Aorta (tissue), 5 donors: ENCODE results near the gene ANO7. TPM values are rescaled to one million over a fixed set of nuclear protein-coding genes. Genes with fewer than 3 reads are reported as not detected.

ENCODE experiments used
- ATAC-seq: fragments of 200-7000 bp; cut with Tn5 transposase; one replicate; pipeline ENCODE4 v1.9.1; 2022; ENCODE audit warnings: moderate library complexity; ENCODE audit not compliant: low FRiP score
- DNase-seq, 2 donors: peaks; one replicate each; pipeline ENCODE4 v3.0.0-alpha.2; 2020
- H3K27ac ChIP-seq, 2 donors: one replicate each; pipeline ENCODE4 v1.5.1; 2013; ENCODE audit warnings: low read length in 2 of 2, mild to moderate bottlenecking in 2 of 2, moderate library complexity in 2 of 2, control low read depth in 1 of 2, inconsistent platforms in 1 of 2, low read depth in 1 of 2
- H3K27me3 ChIP-seq, 2 donors: one replicate each; pipeline ENCODE4 v1.6.1; 2013; ENCODE audit warnings: control low read depth in 1 of 2, low read length in 1 of 2, mild to moderate bottlenecking in 1 of 2, moderate library complexity in 1 of 2; ENCODE audit not compliant: insufficient read depth in 2 of 2, control insufficient read depth in 1 of 2
- H3K36me3 ChIP-seq, 2 donors: one replicate each; pipeline ENCODE4 v1.6.1; 2013; ENCODE audit warnings: control low read depth in 1 of 2, low read length in 1 of 2, mild to moderate bottlenecking in 1 of 2; ENCODE audit not compliant: insufficient read depth in 2 of 2, control insufficient read depth in 1 of 2
- H3K4me1 ChIP-seq, 2 donors: one replicate each; pipeline ENCODE4 v1.6.1; 2013; ENCODE audit warnings: low read length in 2 of 2, control low read depth in 1 of 2, mild to moderate bottlenecking in 1 of 2, moderate library complexity in 1 of 2; ENCODE audit not compliant: insufficient read depth in 2 of 2, control insufficient read depth in 1 of 2
- H3K4me3 ChIP-seq, 2 donors: one replicate each; pipeline ENCODE4 v1.5.1; 2013; ENCODE audit warnings: low read length in 2 of 2, control low read depth in 1 of 2, mild to moderate bottlenecking in 1 of 2
- H3K9me3 ChIP-seq: one replicate; pipeline ENCODE4 v1.6.1; 2013; ENCODE audit warnings: mild to moderate bottlenecking, low read length; ENCODE audit not compliant: control insufficient read depth
- WGBS, 2 donors: extraction: QIAGEN DNeasy Blood & Tissue Kit; methylation state at CpG; one replicate each; pipeline ENCODE4 v1.1.7; 2013; 5-methylcytosine and 5-hydroxymethylcytosine counted together
- intact Hi-C, 2 donors: fragments of 100-400 bp; cut with DNase I; formaldehyde crosslinking; loops; one replicate each; pipeline versions ENCODE4 v1.14.2 to v1.15.0; 2022
- polyA plus RNA-seq, 2 donors: library from polyadenylated mRNA; stranded (reverse); fragments of 200-250 nt; gene quantifications; one replicate each; pipeline ENCODE4 v1.2.3, GENCODE V29; 2013
- total RNA-seq, 2 donors: library from RNA; stranded (reverse); fragmentation: NEBNext Ultra II Directional; extraction: Animal tissue kit (Norgen Biotek cat#: 25700); gene quantifications; one replicate each; pipeline ENCODE4 v1.2.1, GENCODE V29; 2021
- donor health status: healthy with polysubstance abuse.
- donor health status: Bipolar disorder and iron deficiency.
- donor health status: DM: no; HTN: no; CAD: no.
- donor health status: DM: no; HTN: no; CAD: no.
- donor health status: DM: yes; HTN: yes; CAD: no.

ANO7 gene
- total and polyA plus RNA-seq, 4 donors, result 1.2 to 5.4 (median 2.9) TPM; not detected in 1

DNA sequence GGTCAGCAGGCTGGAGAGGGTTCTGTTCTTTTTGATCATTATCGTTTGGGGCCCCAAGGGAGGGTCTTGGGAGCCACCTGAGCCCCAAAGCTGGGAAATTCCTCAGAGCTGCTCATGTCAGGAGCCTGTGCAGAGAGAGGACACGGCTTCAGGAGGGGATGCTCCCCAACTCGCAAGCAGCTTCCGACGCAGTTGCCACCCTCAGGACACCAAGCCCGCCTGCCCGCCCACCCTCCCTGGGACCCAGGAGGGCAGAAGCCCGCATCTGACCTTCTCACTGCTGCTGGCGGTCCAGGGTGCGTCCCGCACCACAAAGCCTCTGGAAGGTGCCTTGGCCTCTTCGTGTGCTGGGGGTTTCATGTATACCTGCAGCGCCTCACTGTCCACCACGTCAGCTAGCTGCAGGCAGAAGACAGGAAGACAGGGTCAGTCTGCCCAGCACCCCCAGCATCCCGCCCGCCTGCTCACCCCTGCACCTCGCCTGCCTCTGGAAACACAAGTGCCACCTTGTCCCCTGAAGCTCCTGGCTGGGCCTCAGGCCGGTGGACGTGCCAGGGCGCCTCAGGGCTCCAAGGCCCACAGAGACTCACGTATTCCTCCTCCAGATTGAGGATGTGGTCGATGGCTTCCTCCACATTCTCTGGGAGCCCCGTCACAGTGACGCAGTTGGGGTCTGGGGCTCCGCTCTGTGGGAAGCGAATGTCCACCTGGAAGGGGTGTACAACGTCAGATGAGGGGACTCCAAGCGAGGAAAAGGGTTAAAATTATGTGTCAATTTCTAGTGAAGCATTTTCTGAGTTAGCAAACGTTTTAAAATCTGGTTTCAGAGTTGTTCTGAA lies 41.3 kb downstream of the ANO7 start:
- intact Hi-C loops, result loop anchor here in 1 of 2 donors (10.0 kb wide), 1 partner anchor 375 kb away; no protein-coding TSS in a partner anchor
- ATAC-seq, result no peak
- Histone ChIP-seq H3K36me3 (peaks cover 4 to 24% of the 10 kb centered on the region in 2 donors), H3K27ac (no peak overlapping the region), H3K9me3 (no peaks in the 10 kb centered on the region), H3K4me3 (no peak overlapping the region), H3K27me3 (no peaks in the 10 kb centered on the region), H3K4me1 (no peaks in the 10 kb centered on the region)
- peak; percentile 32 to 57 for DNase-seq
- 89 to 90% methylated on average over 29 of the region's 29 CpGs for WGBS, 2 donors

DNA sequence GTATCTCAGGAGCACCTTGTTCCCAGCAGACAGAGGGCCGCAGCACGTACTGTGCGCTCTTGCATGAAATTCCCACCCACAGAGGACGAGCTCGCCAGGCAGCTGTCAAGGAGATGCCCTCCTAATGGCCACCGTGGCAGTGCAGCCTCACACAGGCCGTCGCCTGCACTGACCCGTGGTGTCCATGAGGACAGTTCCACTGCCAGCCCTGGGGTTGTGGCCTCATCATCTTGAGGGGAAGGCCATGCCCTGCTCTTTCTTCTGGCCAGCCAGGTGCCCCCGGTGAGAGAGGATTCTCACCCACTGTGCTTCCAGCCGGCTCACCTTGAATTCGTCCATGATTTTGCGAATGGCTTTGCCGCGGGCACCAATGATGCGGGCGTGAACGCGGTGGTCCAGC lies 42.0 kb downstream of the ANO7 start:
- no peak overlapping the region for H3K27ac ChIP-seq
- no peaks in the 10 kb centered on the region for H3K27me3 ChIP-seq
- H3K4me3 ChIP-seq, result no peak overlapping the region
- DNase-seq (peak; percentile 35 to 60), ATAC-seq (no peak)
- no peaks in the 10 kb centered on the region for H3K9me3 ChIP-seq
- H3K4me1 ChIP-seq, result no peaks in the 10 kb centered on the region
- peaks cover 4 to 30% of the 10 kb centered on the region in 2 donors for H3K36me3 ChIP-seq
- intact Hi-C loops, result no loop called here
- WGBS, 2 donors, result 92% methylated on average over 19 of the region's 19 CpGs

DNA sequence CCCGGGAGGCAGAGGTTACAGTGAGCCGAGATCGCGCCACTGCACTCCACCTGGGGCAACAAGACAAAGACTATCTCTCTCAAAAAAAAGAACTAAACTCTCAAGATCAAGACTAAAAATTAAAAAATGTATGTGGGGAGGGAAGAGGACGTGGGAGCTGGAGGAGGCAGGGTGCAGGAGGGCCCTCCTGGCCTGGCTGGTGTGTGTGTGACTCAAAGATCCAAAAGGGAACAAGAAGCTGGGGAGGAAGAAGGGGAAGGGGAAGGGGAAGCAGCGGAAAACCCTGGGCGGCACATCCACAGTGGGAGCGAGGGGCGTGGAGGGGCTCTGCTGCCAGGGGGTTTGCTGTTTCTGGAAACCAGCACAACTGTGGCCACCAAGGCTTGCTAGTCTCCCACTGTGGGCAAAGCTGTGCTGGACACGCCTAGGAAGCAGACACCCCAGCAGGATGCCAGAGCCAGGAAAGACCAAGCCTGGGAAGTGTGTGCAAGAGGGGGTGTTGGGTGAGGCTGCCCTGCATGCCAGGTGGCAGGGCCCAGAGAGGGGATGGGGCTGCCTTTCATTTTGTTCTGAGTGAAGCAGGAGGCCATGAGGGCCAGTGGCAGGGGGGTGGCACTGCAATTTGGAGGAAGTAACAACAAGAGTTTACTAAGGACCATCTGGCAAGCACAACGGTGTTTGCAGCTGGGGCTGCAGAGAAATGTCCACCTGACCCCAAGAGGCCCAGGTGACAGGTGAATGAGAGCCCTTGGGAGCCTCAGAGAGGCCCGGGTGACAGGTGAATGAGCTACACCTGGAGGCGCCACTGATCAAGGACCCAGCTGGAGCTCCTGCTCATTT lies 44.5 kb downstream of the ANO7 start:
- H3K36me3 ChIP-seq, result peaks cover 6 to 37% of the 10 kb centered on the region in 2 donors
- no peaks in the 10 kb centered on the region for H3K27me3 ChIP-seq
- intact Hi-C loops, result no loop called here
- H3K4me1 ChIP-seq, result no peaks in the 10 kb centered on the region
- H3K9me3 ChIP-seq, result no peaks in the 10 kb centered on the region
- DNase-seq (peak in 1 of 2 donors; percentile 45), ATAC-seq (no peak)
- no peak overlapping the region for H3K4me3 ChIP-seq
- WGBS, 2 donors, result 83 to 87% methylated on average over 13 of the region's 13 CpGs
- H3K27ac ChIP-seq, result no peak overlapping the region

DNA sequence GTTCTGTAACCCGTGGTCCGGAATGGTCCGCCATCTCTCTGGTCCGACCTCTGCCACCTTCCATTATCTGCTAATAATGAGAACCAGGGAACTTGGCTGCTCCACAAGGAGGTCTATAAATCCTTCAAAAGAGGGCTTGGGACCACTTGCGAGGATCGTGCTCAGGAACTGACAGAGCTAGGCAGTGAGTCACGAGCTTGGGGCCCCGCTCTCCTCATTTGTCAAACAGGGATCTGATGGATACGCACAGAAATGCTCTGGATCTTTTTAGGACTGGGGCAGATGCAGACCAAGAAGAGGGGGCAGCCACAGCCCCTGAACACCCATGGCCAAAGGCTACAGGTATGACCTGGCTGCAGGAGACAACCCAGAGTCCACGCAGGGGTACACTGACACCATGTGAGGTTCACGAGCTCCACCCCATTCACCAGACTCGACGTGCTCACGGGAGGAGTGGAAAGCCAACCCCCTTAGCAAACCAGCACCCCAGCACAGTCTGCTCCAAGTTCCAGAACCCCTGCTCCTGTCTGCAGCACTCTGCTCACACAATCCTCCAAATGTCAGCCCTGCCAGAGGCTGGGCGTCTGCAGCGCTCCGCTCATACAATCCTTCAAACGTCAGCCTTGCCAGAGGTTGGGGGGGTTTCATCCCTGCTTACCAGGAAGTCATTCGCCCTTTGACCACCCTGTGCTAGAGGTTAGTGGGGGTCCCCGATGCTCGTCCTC lies 45.8 kb downstream of the ANO7 start:
- Histone ChIP-seq H3K4me1 (no peaks in the 10 kb centered on the region), H3K36me3 (peaks cover 12 to 34% of the 10 kb centered on the region in 2 donors), H3K27me3 (no peaks in the 10 kb centered on the region), H3K9me3 (no peaks in the 10 kb centered on the region), H3K4me3 (no peak overlapping the region), H3K27ac (no peak overlapping the region)
- DNase-seq (peak in 1 of 2 donors; percentile 22), ATAC-seq (no peak)
- WGBS, 2 donors, result 75 to 76% methylated on average over 21 of the region's 21 CpGs
- intact Hi-C loops, result no loop called here

- peaks cover 17 to 34% of the 10 kb centered on the region in 2 donors for H3K36me3 ChIP-seq
- WGBS, 2 donors, result 72 to 76% methylated on average over 26 of the region's 26 CpGs
- intact Hi-C loops, result no loop called here
These were observed 46.7 kb downstream of the ANO7 start for GRCh38 chr2:241234962-241235740.

DNA sequence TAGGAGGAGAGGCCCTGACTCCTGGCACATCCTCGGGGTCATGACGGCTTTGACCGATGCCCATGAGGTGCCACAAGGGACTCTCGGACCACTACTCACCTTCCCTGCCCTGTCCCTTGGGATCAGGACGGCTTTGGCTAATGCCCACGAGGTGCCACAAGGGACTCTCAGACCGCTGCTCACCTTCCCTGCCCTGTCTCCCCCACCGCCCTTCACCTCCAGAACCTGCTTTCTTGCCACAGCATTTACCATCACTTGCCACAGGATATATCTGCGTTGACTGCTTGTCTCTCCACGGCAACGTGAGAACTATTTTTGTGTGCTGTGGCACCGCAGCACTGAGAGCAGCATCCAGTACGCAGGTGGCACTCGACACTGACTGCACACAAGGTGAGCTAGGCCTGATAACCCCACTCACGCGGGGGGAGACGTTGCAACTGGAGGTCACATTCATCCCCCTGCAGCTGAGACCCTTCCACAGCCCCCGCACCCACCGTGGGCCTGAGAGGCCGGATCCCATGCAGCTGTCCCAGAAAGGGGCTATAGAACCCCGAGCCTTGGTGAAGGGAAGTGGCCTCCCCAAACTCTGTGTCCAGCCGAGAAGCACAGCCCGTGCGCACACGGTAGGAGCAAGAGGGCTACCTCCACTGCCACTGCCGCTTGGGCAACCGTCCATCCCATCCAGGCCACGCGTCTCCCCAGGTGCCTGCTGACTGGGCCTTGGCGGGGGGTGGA lies 47.5 kb downstream of the ANO7 start:
- Histone ChIP-seq H3K27ac (no peak overlapping the region), H3K4me1 (no peaks in the 10 kb centered on the region), H3K27me3 (no peaks in the 10 kb centered on the region), H3K36me3 (peaks cover 17 to 34% of the 10 kb centered on the region in 2 donors), H3K9me3 (no peaks in the 10 kb centered on the region), H3K4me3 (no peak overlapping the region)
- intact Hi-C loops, result no loop called here
- ATAC-seq (no peak), DNase-seq (peak; percentile 41 to 49)
- WGBS, 2 donors, result 88 to 89% methylated on average over 30 of the region's 30 CpGs

More at GRCh38 chr2:241234962-241235740, 46.7 kb downstream of the ANO7 start:
- ATAC-seq (no peak), DNase-seq (peak in 1 of 2 donors; percentile 26)
- no peaks in the 10 kb centered on the region for H3K4me1 ChIP-seq
- H3K9me3 ChIP-seq, result no peaks in the 10 kb centered on the region
- no peak overlapping the region for H3K27ac ChIP-seq
- H3K27me3 ChIP-seq, result no peaks in the 10 kb centered on the region
- H3K4me3 ChIP-seq, result no peak overlapping the region

DNA sequence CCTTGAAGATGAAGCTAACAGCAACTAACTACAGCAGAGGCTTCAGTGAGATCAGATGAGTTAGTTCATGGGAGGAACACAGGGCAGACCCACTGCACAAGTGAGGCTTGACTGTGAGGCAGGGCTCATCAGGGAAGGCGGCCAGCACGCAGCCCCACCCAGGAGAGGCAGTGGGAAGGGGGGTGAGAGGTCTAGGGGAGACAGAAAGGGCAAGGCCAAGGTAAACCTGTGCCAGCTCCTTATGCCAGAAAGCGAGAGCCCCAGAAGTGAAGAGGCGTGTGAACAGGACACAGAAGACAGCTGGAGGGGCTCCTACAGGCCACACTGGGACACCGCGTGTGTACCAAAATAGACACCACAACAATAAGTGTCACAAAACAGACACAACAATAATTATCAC lies 48.6 kb downstream of the ANO7 start:
- H3K27me3 ChIP-seq, result no peaks in the 10 kb centered on the region
- H3K36me3 ChIP-seq, result peaks cover 17 to 34% of the 10 kb centered on the region in 2 donors
- no peak overlapping the region for H3K27ac ChIP-seq
- H3K9me3 ChIP-seq, result no peaks in the 10 kb centered on the region
- no peaks in the 10 kb centered on the region for H3K4me1 ChIP-seq
- WGBS, 2 donors, result 92 to 94% methylated on average over 6 of the region's 6 CpGs
- intact Hi-C loops, result no loop called here
- H3K4me3 ChIP-seq, result no peak overlapping the region
- DNase-seq (peak; percentile 21 to 52), ATAC-seq (no peak)
